Effector memory CD4-positive, alpha-beta T cell (primary cell): Measurements from ENCODE around the gene UBR3.

ENCODE experiments used
- DNase-seq, 3 donors: peaks; one replicate each; pipeline ENCODE4 v3.0.0-alpha.2; 2020
- H3K27ac ChIP-seq: 2 replicates; pipeline ENCODE4 v1.7.0; 2013; ENCODE audit warnings: mild to moderate bottlenecking, low read length, moderate library complexity; ENCODE audit not compliant: insufficient read depth, poor library complexity, severe bottlenecking
- H3K27me3 ChIP-seq: replicated peaks from 2 replicates; pipeline ENCODE4 v1.7.0; 2013; ENCODE audit warnings: mild to moderate bottlenecking, low read length; ENCODE audit not compliant: insufficient read depth, control insufficient read depth, poor library complexity, severe bottlenecking
- H3K36me3 ChIP-seq: 2 replicates; pipeline ENCODE4 v1.7.0; 2013; ENCODE audit warnings: mild to moderate bottlenecking, low read length, moderate library complexity; ENCODE audit not compliant: control insufficient read depth, insufficient read depth
- H3K4me1 ChIP-seq: 2 replicates; pipeline ENCODE4 v1.7.0; 2013; ENCODE audit warnings: low read length, mild to moderate bottlenecking; ENCODE audit not compliant: control insufficient read depth, insufficient read depth, poor library complexity, severe bottlenecking
- H3K4me3 ChIP-seq: 2 replicates; pipeline ENCODE4 v1.7.0; 2013; ENCODE audit warnings: low read length, low read depth, mild to moderate bottlenecking; ENCODE audit not compliant: insufficient read depth, poor library complexity, severe bottlenecking
- H3K9me3 ChIP-seq: 2 replicates; pipeline ENCODE4 v1.7.0; 2013; ENCODE audit warnings: mild to moderate bottlenecking, low read length, moderate library complexity; ENCODE audit not compliant: control insufficient read depth
- total RNA-seq, 3 donors: gene quantifications; one replicate each; lab custom pipeline; 2026; lab: John Stamatoyannopoulos, UW

The UBR3 gene, protein sequence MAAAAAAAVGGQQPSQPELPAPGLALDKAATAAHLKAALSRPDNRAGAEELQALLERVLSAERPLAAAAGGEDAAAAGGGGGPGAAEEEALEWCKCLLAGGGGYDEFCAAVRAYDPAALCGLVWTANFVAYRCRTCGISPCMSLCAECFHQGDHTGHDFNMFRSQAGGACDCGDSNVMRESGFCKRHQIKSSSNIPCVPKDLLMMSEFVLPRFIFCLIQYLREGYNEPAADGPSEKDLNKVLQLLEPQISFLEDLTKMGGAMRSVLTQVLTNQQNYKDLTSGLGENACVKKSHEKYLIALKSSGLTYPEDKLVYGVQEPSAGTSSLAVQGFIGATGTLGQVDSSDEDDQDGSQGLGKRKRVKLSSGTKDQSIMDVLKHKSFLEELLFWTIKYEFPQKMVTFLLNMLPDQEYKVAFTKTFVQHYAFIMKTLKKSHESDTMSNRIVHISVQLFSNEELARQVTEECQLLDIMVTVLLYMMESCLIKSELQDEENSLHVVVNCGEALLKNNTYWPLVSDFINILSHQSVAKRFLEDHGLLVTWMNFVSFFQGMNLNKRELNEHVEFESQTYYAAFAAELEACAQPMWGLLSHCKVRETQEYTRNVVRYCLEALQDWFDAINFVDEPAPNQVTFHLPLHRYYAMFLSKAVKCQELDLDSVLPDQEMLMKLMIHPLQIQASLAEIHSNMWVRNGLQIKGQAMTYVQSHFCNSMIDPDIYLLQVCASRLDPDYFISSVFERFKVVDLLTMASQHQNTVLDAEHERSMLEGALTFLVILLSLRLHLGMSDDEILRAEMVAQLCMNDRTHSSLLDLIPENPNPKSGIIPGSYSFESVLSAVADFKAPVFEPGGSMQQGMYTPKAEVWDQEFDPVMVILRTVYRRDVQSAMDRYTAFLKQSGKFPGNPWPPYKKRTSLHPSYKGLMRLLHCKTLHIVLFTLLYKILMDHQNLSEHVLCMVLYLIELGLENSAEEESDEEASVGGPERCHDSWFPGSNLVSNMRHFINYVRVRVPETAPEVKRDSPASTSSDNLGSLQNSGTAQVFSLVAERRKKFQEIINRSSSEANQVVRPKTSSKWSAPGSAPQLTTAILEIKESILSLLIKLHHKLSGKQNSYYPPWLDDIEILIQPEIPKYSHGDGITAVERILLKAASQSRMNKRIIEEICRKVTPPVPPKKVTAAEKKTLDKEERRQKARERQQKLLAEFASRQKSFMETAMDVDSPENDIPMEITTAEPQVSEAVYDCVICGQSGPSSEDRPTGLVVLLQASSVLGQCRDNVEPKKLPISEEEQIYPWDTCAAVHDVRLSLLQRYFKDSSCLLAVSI (N-terminal part only)
- total RNA-seq, result 80.4 to 92.9 (median 83.6) reads per million in 3 donors

DNA sequence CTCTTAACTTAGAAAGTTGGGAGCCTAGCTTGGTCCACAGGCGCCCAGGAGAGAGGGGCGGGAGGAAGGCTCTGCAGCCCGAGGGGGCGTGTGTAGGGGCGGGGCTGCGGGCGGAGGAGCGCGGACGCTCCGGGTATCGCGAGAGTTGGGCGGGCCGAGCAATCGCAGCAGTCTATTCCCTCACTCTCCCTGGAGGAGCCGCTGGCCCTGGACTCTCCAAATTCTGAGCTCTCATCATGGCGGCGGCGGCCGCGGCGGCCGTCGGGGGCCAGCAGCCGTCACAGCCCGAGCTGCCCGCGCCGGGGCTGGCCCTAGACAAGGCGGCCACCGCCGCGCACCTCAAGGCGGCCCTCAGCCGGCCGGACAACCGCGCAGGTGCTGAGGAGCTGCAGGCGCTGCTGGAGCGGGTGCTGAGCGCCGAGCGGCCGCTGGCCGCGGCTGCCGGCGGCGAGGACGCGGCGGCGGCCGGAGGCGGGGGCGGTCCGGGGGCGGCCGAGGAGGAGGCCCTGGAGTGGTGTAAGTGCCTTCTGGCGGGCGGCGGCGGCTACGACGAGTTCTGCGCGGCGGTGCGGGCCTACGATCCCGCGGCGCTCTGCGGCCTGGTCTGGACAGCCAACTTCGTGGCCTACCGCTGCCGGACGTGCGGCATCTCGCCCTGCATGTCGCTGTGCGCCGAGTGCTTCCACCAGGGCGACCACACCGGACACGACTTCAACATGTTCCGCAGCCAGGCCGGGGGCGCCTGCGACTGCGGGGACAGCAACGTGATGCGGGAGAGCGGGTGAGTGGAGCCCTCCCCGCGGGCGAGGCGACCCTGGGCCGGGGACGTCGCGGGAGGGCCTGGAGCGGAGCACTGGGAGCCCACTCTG, at the start of gene UBR3:
Gene UBR3 (plus strand): TSS at position 183 of the 869 bp plus-strand sequence. CDS start 54 bp downstream, at position 237.
- H3K27ac ChIP-seq, result peak within 1 kb of the TSS; percentile 63
- H3K36me3 ChIP-seq, result no peaks in the 10 kb centered on the region
- DNase-seq, result peak; percentile 81 to 87 (median 82)
- H3K4me3 ChIP-seq, result peak within 1 kb of the TSS; percentile 69
- no peaks in the 10 kb centered on the region for H3K9me3 ChIP-seq
- H3K27me3 ChIP-seq, result no peaks in the 10 kb centered on the region
- peaks cover 4% of the 10 kb centered on the region for H3K4me1 ChIP-seq

DNA sequence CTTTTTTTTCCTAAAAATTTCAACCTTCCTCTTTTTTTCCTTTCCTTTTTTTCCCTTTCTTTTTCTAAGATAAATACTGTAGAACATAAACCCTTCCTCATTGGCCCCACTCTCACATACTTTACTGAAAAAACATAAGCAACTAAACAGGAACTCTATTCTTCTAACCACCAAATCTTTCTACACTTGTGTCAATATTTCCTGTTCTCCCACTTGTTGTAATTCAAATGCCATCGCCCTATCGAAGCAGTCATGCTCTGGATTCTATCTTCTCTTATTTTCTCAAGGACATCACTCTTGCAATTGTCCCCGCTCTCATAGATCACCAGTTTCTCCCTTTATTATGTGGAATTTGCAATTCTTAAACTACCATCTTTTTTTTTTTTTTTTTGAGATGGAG, 48.8 kb upstream of the UBR3 start:
- Histone ChIP-seq H3K4me3 (no peak overlapping the region), H3K27ac (no peak overlapping the region), H3K9me3 (no peaks in the 10 kb centered on the region), H3K36me3 (no peaks in the 10 kb centered on the region), H3K4me1 (no peaks in the 10 kb centered on the region), H3K27me3 (peaks cover 3% of the 10 kb centered on the region)
- DNase-seq, result no peak

DNA sequence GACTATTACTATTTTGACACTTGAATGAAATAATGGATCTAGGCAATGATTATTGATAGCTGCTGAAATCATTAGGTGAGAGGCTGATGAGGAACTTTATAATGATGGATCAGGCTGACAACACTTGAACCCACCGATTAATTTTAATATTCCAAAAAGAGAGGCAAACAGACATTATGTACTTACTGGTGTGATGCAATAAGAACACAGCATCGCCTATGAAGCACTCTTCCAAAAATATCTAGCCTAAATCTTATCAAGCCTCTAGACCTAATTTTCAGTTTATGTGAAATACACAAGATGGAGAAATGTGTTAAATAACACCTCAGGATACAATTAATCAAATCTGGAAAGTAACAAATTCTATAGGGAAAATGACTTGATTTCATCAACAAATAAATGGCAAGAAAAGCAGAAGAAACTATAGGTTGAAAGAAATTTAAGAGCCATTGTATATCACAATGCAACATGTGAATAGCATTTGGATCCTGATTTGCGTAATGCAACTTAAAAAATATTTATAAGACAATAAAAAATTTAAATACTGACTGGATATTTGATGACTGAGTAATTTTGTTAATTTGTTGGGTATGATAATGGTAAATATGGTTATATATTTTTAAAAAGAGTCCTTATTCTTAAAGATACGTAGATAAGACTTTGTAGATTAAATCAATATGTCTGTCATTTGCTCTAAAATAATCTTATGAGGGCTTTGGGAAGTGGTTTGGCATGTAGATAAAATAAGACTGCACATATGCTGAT, 45.8 kb upstream of the UBR3 start:
- peaks cover 3% of the 10 kb centered on the region for H3K27me3 ChIP-seq
- no peak for DNase-seq
- no peaks in the 10 kb centered on the region for H3K4me1 ChIP-seq
- H3K36me3 ChIP-seq, result no peaks in the 10 kb centered on the region
- H3K4me3 ChIP-seq, result no peak overlapping the region
- no peak overlapping the region for H3K27ac ChIP-seq
- no peaks in the 10 kb centered on the region for H3K9me3 ChIP-seq

GRCh38 chr2:169782513-169782912, 44.7 kb upstream of the UBR3 start:
- H3K27me3 ChIP-seq, result peaks cover 3% of the 10 kb centered on the region
- DNase-seq, result no peak
- no peaks in the 10 kb centered on the region for H3K9me3 ChIP-seq
- no peak overlapping the region for H3K4me3 ChIP-seq
- no peaks in the 10 kb centered on the region for H3K4me1 ChIP-seq
- no peaks in the 10 kb centered on the region for H3K36me3 ChIP-seq
- H3K27ac ChIP-seq, result no peak overlapping the region

DNA sequence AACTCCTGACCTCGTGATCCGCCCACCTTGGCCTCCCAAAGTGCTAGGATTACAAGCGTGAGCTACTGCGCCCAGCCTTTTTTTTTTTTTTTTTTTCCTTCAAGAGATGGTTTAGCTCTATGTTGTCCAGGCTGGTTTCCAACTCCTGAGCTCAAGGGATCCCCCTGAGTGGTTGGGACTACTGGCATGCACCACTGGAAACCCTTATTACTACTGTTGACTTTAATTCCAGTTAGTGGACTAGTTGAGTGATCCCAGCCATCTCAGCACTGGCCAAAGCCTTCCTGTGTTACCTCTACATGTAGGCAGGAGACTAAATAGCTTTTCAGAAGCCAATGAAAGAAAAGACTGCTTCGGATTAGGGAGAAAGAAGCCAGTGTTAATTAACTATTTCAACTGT, 36.7 kb upstream of the UBR3 start:
- peaks cover 8% of the 10 kb centered on the region for H3K27me3 ChIP-seq
- no peak overlapping the region for H3K4me3 ChIP-seq
- no peaks in the 10 kb centered on the region for H3K36me3 ChIP-seq
- no peaks in the 10 kb centered on the region for H3K9me3 ChIP-seq
- no peaks in the 10 kb centered on the region for H3K4me1 ChIP-seq
- no peak overlapping the region for H3K27ac ChIP-seq
- no peak for DNase-seq

- DNase-seq, result no peak
- Histone ChIP-seq H3K4me1 (no peaks in the 10 kb centered on the region), H3K4me3 (no peak overlapping the region), H3K27ac (no peak overlapping the region), H3K36me3 (no peaks in the 10 kb centered on the region), H3K9me3 (no peaks in the 10 kb centered on the region), H3K27me3 (peaks cover under 1% of the 10 kb centered on the region)
These were observed 32.1 kb upstream of the UBR3 start for GRCh38 chr2:169795181-169795580.

GRCh38 chr2:169796441-169796840, 30.8 kb upstream of the UBR3 start:
- H3K4me3 ChIP-seq, result no peak overlapping the region
- no peak overlapping the region for H3K27ac ChIP-seq
- H3K9me3 ChIP-seq, result no peaks in the 10 kb centered on the region
- no peaks in the 10 kb centered on the region for H3K36me3 ChIP-seq
- no peaks in the 10 kb centered on the region for H3K4me1 ChIP-seq
- DNase-seq, result no peak
- H3K27me3 ChIP-seq, result no peaks in the 10 kb centered on the region

GRCh38 chr2:169797601-169798000, 29.7 kb upstream of the UBR3 start:
- H3K9me3 ChIP-seq, result no peaks in the 10 kb centered on the region
- no peaks in the 10 kb centered on the region for H3K4me1 ChIP-seq

More at GRCh38 chr2:169797601-169798000, 29.7 kb upstream of the UBR3 start:
- Histone ChIP-seq H3K4me3 (no peak overlapping the region), H3K27ac (no peak overlapping the region), H3K27me3 (no peaks in the 10 kb centered on the region), H3K36me3 (peaks cover 4% of the 10 kb centered on the region)
- no peak for DNase-seq
